Hepatocyte (in vitro differentiated cells): Measurements from ENCODE around the gene ZCCHC8. TPM values are rescaled to one million over a fixed set of nuclear protein-coding genes. Genes with fewer than 3 reads are reported as not detected.

Experiments used
- DNase-seq: peaks from one replicate; pipeline ENCODE4 v3.0.0-alpha.2; 2016; ENCODE audit warnings: low spot score
- H2AFZ ChIP-seq: fragments of 200-600 bp; sonication (generic); 2 replicates; pipeline ENCODE4 v1.6.0; 2016; ENCODE audit warnings: antibody characterized with exemption, mild to moderate bottlenecking
- H3K27ac ChIP-seq: fragments of 200-600 bp; sonication (generic); 2 replicates; pipeline ENCODE4 v1.5.1; 2016; ENCODE audit warnings: mild to moderate bottlenecking
- H3K27me3 ChIP-seq: fragments of 200-600 bp; sonication (generic); 2 replicates; pipeline ENCODE4 v1.6.1; 2016
- H3K36me3 ChIP-seq: fragments of 200-600 bp; sonication (generic); replicated peaks from 2 replicates; pipeline ENCODE4 v1.5.1; 2016; ENCODE audit warnings: low read depth; ENCODE audit not compliant: insufficient read depth
- H3K4me1 ChIP-seq: fragments of 200-600 bp; sonication (generic); 2 replicates; pipeline ENCODE4 v1.5.1; 2016; ENCODE audit warnings: mild to moderate bottlenecking, moderate library complexity; ENCODE audit not compliant: insufficient read depth
- H3K4me2 ChIP-seq: fragments of 200-600 bp; sonication (generic); 2 replicates; pipeline ENCODE4 v1.6.0; 2016
- H3K4me3 ChIP-seq: fragments of 200-600 bp; sonication (generic); 2 replicates; pipeline ENCODE4 v1.5.1; 2016; ENCODE audit warnings: mild to moderate bottlenecking
- H3K79me2 ChIP-seq: fragments of 200-600 bp; sonication (generic); 2 replicates; pipeline ENCODE4 v1.6.0; 2017; ENCODE audit warnings: mild to moderate bottlenecking
- H3K9me2 ChIP-seq: fragments of 200-600 bp; sonication (generic); replicated peaks from 2 replicates; pipeline ENCODE4 v1.6.0; 2017; ENCODE audit warnings: mild to moderate bottlenecking; ENCODE audit not compliant: insufficient read depth
- H3K9me3 ChIP-seq: fragments of 200-600 bp; sonication (generic); 2 replicates; pipeline ENCODE4 v1.5.1; 2016; ENCODE audit warnings: low read depth, mild to moderate bottlenecking
- H4K20me1 ChIP-seq: fragments of 200-600 bp; sonication (generic); 2 replicates; pipeline ENCODE4 v1.6.0; 2016; ENCODE audit warnings: mild to moderate bottlenecking; ENCODE audit not compliant: insufficient read depth, poor library complexity, severe bottlenecking
- EZH2 ChIP-seq: fragments of 200-600 bp; sonication (generic); IDR thresholded peaks from 2 replicates; pipeline ENCODE4 v1.6.1; 2016; ENCODE audit warnings: antibody characterized with exemption, mild to moderate bottlenecking, borderline replicate concordance
- EZH2phosphoT487 ChIP-seq: fragments of 200-600 bp; sonication (generic); IDR thresholded peaks from one replicate; pipeline ENCODE4 v1.6.1; 2018; ENCODE audit warnings: antibody characterized with exemption, mild to moderate bottlenecking, low read depth, moderate library complexity; ENCODE audit not compliant: unreplicated experiment, severe bottlenecking
- WGBS: methylation state at CpG from one replicate; pipeline ENCODE4 v1.1.6; 2016; ENCODE audit warnings: low lambda C conversion rate; ENCODE audit errors: missing lambda C conversion rate; 5-methylcytosine and 5-hydroxymethylcytosine counted together
- polyA plus RNA-seq: library from polyadenylated mRNA; unstranded; fragments of >200 nt; fragmentation: Nextera tagmentation; extraction: Ambion mirVana; gene quantifications from 2 replicates; pipeline ENCODE4 v1.2.1, GENCODE V29; 2016
- total RNA-seq: library from RNA; depleted of rRNA; stranded (reverse); fragments of >200 nt; gene quantifications from 2 replicates; pipeline ENCODE4 v1.2.3, GENCODE V29; 2014
- TF ChIP-seq, protein P1 (sequence below): fragments of 200-600 bp; sonication (generic); IDR thresholded peaks from 2 replicates; pipeline ENCODE4 v1.5.1; 2016; ENCODE audit warnings: antibody characterized with exemption, mild to moderate bottlenecking; ENCODE audit not compliant: poor library complexity

ZCCHC8 gene
- total and polyA plus RNA-seq, 2 experiments from 2014 or later, result 12.2 to 24.5 TPM

DNA sequence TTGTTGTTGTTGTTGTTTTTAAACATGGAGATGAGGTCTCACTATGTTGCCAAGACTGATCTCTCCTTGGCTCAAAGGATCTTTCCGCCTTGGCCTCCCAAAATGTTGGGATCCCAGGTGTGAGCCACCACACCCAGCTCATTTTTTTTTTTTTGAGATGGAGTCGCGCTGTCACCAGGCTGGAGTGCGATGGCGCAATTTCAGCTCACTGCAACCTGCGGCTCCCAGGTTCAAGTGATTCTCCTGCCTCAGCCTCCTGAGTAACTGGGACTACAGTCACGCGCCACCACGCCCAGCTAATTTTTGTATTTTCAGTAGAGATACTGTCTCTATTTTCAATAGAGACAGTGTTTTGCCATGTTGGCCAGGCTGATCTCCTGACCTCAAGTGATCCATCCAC, 73.3 kb downstream of the ZCCHC8 start:
- Histone ChIP-seq H4K20me1 (no peaks in the 10 kb centered on the region), H3K27me3 (no peaks in the 10 kb centered on the region), H3K27ac (no peak overlapping the region), H2AFZ (no peak overlapping the region), H3K79me2 (no peaks in the 10 kb centered on the region), H3K9me3 (no peaks in the 10 kb centered on the region), H3K36me3 (no peaks in the 10 kb centered on the region), H3K4me1 (peaks cover 12% of the 10 kb centered on the region), H3K9me2 (no peaks in the 10 kb centered on the region), H3K4me3 (no peak overlapping the region), H3K4me2 (no peak overlapping the region)
- TF ChIP-seq, protein P1, sequence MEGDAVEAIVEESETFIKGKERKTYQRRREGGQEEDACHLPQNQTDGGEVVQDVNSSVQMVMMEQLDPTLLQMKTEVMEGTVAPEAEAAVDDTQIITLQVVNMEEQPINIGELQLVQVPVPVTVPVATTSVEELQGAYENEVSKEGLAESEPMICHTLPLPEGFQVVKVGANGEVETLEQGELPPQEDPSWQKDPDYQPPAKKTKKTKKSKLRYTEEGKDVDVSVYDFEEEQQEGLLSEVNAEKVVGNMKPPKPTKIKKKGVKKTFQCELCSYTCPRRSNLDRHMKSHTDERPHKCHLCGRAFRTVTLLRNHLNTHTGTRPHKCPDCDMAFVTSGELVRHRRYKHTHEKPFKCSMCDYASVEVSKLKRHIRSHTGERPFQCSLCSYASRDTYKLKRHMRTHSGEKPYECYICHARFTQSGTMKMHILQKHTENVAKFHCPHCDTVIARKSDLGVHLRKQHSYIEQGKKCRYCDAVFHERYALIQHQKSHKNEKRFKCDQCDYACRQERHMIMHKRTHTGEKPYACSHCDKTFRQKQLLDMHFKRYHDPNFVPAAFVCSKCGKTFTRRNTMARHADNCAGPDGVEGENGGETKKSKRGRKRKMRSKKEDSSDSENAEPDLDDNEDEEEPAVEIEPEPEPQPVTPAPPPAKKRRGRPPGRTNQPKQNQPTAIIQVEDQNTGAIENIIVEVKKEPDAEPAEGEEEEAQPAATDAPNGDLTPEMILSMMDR, result no peak
- TF ChIP-seq EZH2phosphoT487, result no peak
- no peak for TF ChIP-seq EZH2
- WGBS, result 99% methylated on average over 9 of the region's 9 CpGs
- no peak for DNase-seq

DNA sequence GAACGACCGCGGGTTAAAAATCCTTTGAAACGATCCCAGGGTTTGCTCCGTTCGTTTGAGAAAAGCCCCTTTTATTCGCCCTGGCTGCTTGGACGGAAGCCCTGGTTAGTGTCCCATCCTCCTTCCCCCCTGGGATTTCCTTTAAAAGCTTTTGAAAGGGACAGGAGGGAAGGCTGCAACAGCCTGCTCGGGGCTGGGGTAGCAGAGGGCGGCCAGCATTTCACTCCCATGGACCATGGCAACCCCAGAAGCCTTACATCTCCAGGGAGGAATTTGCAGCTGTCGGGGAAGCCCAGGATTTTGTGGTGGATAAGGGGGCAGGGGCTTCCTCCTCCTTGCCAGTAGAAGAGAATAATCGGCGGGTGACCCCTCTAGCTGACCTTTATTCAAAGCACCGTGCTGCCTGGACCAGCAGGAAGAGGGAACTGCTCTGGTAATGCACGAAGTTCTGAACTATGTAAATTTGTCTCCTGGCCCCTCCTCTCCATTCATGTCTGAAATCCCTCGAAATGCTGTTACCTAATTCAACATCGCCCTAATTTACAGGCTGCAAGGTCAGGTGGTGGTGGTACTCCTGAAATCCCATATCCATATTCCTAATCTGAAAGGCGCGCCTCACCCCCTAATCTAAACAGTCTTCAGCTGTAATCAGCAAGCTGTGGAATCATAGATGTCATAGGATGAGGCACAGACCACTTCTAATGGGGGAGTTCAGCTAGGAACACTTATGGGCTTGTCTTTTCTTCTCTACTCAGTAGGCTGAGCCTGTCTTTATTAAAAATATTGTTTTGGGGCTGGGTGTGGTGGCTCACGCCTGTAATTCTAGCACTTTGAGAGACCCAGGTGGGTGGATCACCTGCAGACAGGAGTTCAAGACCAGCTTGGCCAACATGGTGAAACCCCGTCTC, 77.2 kb downstream of the ZCCHC8 start:
- Histone ChIP-seq H3K27ac (peak overlapping the region; percentile 96), H3K27me3 (no peaks in the 10 kb centered on the region), H3K4me3 (peak overlapping the region; percentile 75), H3K9me2 (no peaks in the 10 kb centered on the region), H4K20me1 (no peaks in the 10 kb centered on the region), H3K4me2 (peak overlapping the region; percentile 96), H2AFZ (peak overlapping the region; percentile 97), H3K79me2 (peaks cover 33% of the 10 kb centered on the region), H3K4me1 (peaks cover 25% of the 10 kb centered on the region), H3K36me3 (no peaks in the 10 kb centered on the region), H3K9me3 (no peaks in the 10 kb centered on the region)
- TF ChIP-seq, protein P1, result no peak
- TF ChIP-seq EZH2, result no peak
- TF ChIP-seq EZH2phosphoT487, result no peak
- WGBS, result 14% methylated on average over 21 of the region's 21 CpGs
- DNase-seq, result peak; percentile 50

DNA sequence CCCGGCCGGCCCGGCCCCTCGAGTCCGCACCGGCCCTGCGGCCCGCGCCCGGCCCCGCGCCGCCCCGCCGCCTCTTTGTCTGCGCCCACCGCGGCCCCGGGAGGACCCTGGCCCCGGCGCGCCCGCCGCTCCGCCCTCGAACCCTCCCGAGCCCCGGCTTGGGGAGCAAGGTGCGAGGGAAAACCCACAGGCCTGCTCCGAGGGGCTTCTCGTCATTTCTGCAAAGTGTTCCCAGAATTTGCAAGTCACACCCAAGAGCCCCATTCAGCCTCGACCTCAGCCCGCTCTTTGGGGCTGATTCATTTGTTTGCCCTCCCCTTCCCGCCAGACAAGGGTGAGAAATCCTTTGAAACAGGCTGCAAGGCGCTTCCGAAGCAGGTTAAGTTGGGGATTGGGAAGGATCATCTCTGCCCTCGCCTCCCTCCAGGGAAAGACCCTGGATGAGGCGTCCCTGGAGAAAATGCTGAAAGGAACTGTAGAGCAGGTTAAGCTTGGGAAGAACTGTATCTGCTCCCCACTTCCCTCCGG, 77.9 kb downstream of the ZCCHC8 start:
- no peaks in the 10 kb centered on the region for H3K36me3 ChIP-seq

More for the DNA sequence above, 77.9 kb downstream of the ZCCHC8 start:
- H4K20me1 ChIP-seq, result no peaks in the 10 kb centered on the region
- H3K27me3 ChIP-seq, result no peaks in the 10 kb centered on the region
- peaks cover 40% of the 10 kb centered on the region for H3K79me2 ChIP-seq
- H3K9me2 ChIP-seq, result no peaks in the 10 kb centered on the region
- peaks cover 25% of the 10 kb centered on the region for H3K4me1 ChIP-seq
- no peak for DNase-seq
- no peaks in the 10 kb centered on the region for H3K9me3 ChIP-seq
- WGBS, result 1% methylated on average over 12 of the region's 39 CpGs
- no peak for TF ChIP-seq EZH2
- TF ChIP-seq EZH2phosphoT487, result no peak
- TF ChIP-seq, protein P1, result no peak
- peak overlapping the region; percentile 97 for H2AFZ ChIP-seq
- peak overlapping the region; percentile 75 for H3K4me3 ChIP-seq
- H3K27ac ChIP-seq, result peak overlapping the region; percentile 96
- peak overlapping the region; percentile 96 for H3K4me2 ChIP-seq
